Keratinocyte (primary cell): ENCODE data around the gene HRAS. TPM values are rescaled to one million over a fixed set of nuclear protein-coding genes. Genes with fewer than 3 reads are reported as not detected.

Source experiments
- DNase-seq: peaks from one replicate; pipeline ENCODE4 v3.0.0-alpha.2; 2011; ENCODE audit warnings: low read depth, missing footprints, low spot score
- FAIRE-seq: peaks from 2 replicates; lab custom pipeline; 2011; peaks lifted over from hg19 to GRCh38; lab: Jason Lieb, UNC
- H2AFZ ChIP-seq: 2 replicates; pipeline ENCODE4 v1.6.0; 2012; ENCODE audit warnings: low read length, control low read depth, inconsistent platforms; ENCODE audit not compliant: control insufficient read depth
- H3K27ac ChIP-seq: 2 replicates; pipeline ENCODE4 v1.5.1; 2011; ENCODE audit warnings: low read length; ENCODE audit not compliant: control insufficient read depth, insufficient read depth
- H3K27me3 ChIP-seq: 3 replicates; pipeline ENCODE4 v1.6.0; 2011; ENCODE audit warnings: low read length; ENCODE audit not compliant: control insufficient read depth, insufficient read depth; ENCODE audit errors: extremely low read depth
- H3K36me3 ChIP-seq, 2 experiments: 2 replicates in 1 of 2; 3 replicates in 1 of 2; pipeline ENCODE4 v1.5.1; 2011; ENCODE audit warnings: low read length in 2 of 2, mild to moderate bottlenecking in 1 of 2; ENCODE audit not compliant: control insufficient read depth in 2 of 2, insufficient read depth in 2 of 2; ENCODE audit errors: extremely low read depth in 1 of 2
- H3K4me1 ChIP-seq: 3 replicates; pipeline ENCODE4 v1.5.1; 2011; ENCODE audit warnings: low read length; ENCODE audit not compliant: control insufficient read depth, insufficient read depth; ENCODE audit errors: extremely low read depth
- H3K4me2 ChIP-seq: 3 replicates; pipeline ENCODE4 v1.6.0; 2011; ENCODE audit warnings: low read depth, low read length; ENCODE audit not compliant: control insufficient read depth, insufficient read depth; ENCODE audit errors: extremely low read depth
- H3K4me3 ChIP-seq, 3 experiments: fragments of 200-600 bp in 1 of 3; sonication (generic) in 1 of 3; 2 replicates in 2 of 3; 3 replicates in 1 of 3; pipeline ENCODE4 v1.5.1; 2011 to 2016; ENCODE audit warnings: low read length in 3 of 3, mild to moderate bottlenecking in 3 of 3, control low read depth in 2 of 3, inconsistent platforms in 1 of 3, low read depth in 1 of 3, mixed read lengths in 1 of 3, mixed run types in 1 of 3, moderate library complexity in 1 of 3; ENCODE audit not compliant: control insufficient read depth in 2 of 3, insufficient read depth in 2 of 3; ENCODE audit errors: extremely low read depth in 1 of 3
- H3K79me2 ChIP-seq: 2 replicates; pipeline ENCODE4 v1.6.0; 2012; ENCODE audit warnings: low read length; ENCODE audit not compliant: control insufficient read depth, insufficient read depth
- H3K9ac ChIP-seq: 3 replicates; pipeline ENCODE4 v1.6.0; 2011; ENCODE audit warnings: low read length; ENCODE audit not compliant: control insufficient read depth, insufficient read depth; ENCODE audit errors: extremely low read depth
- H3K9me1 ChIP-seq: 3 replicates; pipeline ENCODE4 v1.6.0; 2011; ENCODE audit warnings: low read length; ENCODE audit not compliant: control insufficient read depth, insufficient read depth; ENCODE audit errors: extremely low read depth
- H3K9me3 ChIP-seq: 2 replicates; pipeline ENCODE4 v1.5.1; 2012; ENCODE audit warnings: low read depth, low read length; ENCODE audit not compliant: control insufficient read depth
- H4K20me1 ChIP-seq: 3 replicates; pipeline ENCODE4 v1.6.0; 2011; ENCODE audit warnings: low read length; ENCODE audit not compliant: control insufficient read depth, insufficient read depth; ENCODE audit errors: extremely low read depth
- EZH2 ChIP-seq: IDR thresholded peaks from one replicate; pipeline ENCODE4 v1.6.1; 2012; ENCODE audit warnings: inconsistent platforms, mild to moderate bottlenecking, low read length, moderate library complexity
- dilution Hi-C: fragments of 300-500 bp; cut with MboI; formaldehyde crosslinking; loops from one replicate; pipeline ENCODE4 v1.7.0; 2020; ENCODE audit warnings: low sequenced_read_pairs; ENCODE audit not compliant: extremely low pct_ligation_motif_present
- polyA plus RNA-seq, 5 experiments: library from polyadenylated mRNA; depleted of rRNA in 3 of 5; stranded (reverse) in 3 of 5; stranded (forward) in 1 of 5; unstranded in 1 of 5; fragments of >200 nt; gene quantifications; 1 replicate in 1 of 5; 2 replicates in 3 of 5; 3 replicates in 1 of 5; pipeline versions ENCODE4 v1.2.1 to v1.2.3, GENCODE V29; 2011 to 2012; ENCODE audit warnings: missing spikeins in 2 of 5, low read depth in 1 of 5, low replicate concordance in 1 of 5
- TF ChIP-seq, protein P1 (sequence below), 3 experiments: IDR thresholded peaks in 1 of 3; conservative IDR thresholded peaks in 1 of 3; optimal IDR thresholded peaks in 1 of 3; 2 replicates in 2 of 3; 3 replicates in 1 of 3; pipeline versions ENCODE3 to v1.5.1; 2011; ENCODE audit warnings: low read length in 3 of 3, mild to moderate bottlenecking in 3 of 3, moderate library complexity in 2 of 3, control low read depth in 1 of 3, inconsistent platforms in 1 of 3; ENCODE audit not compliant: insufficient read depth in 2 of 3; ENCODE audit errors: extremely low read depth in 1 of 3

Gene HRAS
- polyA plus RNA-seq, 1 donor (not counting 4 experiments of a cell fraction or from before 2014, with no cell fraction given) = 112 TPM

DNA sequence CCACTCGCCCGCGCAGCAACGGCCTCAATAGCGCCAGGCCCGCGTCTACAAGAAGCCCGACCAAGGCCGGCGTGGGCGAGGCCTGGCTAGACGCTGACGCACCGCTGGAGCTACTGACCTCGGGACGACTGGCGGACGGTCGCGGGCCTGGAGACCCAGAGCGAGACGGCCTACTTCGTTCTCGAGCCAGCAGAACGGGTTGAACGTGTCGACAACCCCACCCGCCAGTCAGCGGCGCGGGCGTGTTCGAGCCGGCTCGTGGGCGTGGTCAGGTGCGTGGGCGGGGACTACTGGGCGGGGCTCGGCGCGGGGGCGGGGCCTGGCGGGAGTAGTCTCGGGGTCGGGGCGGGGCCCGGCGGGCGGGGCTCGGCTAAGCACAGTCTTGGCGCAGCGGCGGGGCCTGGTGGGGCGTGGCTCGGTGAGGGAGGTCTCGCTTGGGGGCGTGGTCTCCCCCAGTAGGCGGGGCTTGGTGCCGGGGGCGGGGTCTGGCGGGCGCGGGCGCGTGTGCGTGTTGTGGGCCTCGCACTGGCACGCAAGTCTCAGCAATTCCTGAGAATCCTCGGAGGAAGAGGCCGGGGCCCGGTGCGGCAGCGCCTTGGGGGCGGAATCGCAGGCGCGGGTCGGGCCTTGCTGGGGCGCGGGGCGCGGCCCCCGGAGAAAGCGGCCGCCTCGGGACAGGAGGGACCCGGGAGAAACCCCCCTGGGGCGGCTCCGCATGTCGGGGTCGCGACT, 28.2 kb downstream of the HRAS start, which contains the start of gene RNH1:
Gene RNH1 (minus strand): TSS at position 248 of the 732 bp plus-strand sequence. CDS start 5,080 bp downstream, outside the sequence.
- H3K9ac ChIP-seq = peak within 1 kb of the TSS; percentile 95
- peaks cover 39% of the 10 kb centered on the region for H3K79me2 ChIP-seq
- TF ChIP-seq EZH2 = no peak
- TF ChIP-seq, protein P1, sequence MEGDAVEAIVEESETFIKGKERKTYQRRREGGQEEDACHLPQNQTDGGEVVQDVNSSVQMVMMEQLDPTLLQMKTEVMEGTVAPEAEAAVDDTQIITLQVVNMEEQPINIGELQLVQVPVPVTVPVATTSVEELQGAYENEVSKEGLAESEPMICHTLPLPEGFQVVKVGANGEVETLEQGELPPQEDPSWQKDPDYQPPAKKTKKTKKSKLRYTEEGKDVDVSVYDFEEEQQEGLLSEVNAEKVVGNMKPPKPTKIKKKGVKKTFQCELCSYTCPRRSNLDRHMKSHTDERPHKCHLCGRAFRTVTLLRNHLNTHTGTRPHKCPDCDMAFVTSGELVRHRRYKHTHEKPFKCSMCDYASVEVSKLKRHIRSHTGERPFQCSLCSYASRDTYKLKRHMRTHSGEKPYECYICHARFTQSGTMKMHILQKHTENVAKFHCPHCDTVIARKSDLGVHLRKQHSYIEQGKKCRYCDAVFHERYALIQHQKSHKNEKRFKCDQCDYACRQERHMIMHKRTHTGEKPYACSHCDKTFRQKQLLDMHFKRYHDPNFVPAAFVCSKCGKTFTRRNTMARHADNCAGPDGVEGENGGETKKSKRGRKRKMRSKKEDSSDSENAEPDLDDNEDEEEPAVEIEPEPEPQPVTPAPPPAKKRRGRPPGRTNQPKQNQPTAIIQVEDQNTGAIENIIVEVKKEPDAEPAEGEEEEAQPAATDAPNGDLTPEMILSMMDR (optimal IDR thresholded peaks at IDR 0.05 in 1 of 3, IDR thresholded peaks at IDR 0.05 in 1 of 3, conservative IDR thresholded peaks at IDR 0.05 in 1 of 3; ENCODE audit: extremely low read depth in 1 of 3, insufficient read depth in 2 of 3, low read length in 3 of 3) = no peak
- no peaks in the 10 kb centered on the region for H4K20me1 ChIP-seq
- H3K27me3 ChIP-seq = no peaks in the 10 kb centered on the region
- peaks cover 8 to 15% of the 10 kb centered on the region in 2 experiments for H3K36me3 ChIP-seq
- no peaks in the 10 kb centered on the region for H3K9me3 ChIP-seq
- DNase-seq (peak; percentile 81), FAIRE-seq (no peak)
- peak within 1 kb of the TSS; percentile 93 for H3K4me2 ChIP-seq
- H3K4me1 ChIP-seq = peaks cover 39% of the 10 kb centered on the region
- H3K9me1 ChIP-seq = no peaks in the 10 kb centered on the region
- H3K27ac ChIP-seq = peak within 1 kb of the TSS; percentile 95
- peak within 1 kb of the TSS; percentile 78 to 94 (median 87) for H3K4me3 ChIP-seq
- peak within 1 kb of the TSS; percentile 83 for H2AFZ ChIP-seq
- dilution Hi-C loops = no loop called here

DNA sequence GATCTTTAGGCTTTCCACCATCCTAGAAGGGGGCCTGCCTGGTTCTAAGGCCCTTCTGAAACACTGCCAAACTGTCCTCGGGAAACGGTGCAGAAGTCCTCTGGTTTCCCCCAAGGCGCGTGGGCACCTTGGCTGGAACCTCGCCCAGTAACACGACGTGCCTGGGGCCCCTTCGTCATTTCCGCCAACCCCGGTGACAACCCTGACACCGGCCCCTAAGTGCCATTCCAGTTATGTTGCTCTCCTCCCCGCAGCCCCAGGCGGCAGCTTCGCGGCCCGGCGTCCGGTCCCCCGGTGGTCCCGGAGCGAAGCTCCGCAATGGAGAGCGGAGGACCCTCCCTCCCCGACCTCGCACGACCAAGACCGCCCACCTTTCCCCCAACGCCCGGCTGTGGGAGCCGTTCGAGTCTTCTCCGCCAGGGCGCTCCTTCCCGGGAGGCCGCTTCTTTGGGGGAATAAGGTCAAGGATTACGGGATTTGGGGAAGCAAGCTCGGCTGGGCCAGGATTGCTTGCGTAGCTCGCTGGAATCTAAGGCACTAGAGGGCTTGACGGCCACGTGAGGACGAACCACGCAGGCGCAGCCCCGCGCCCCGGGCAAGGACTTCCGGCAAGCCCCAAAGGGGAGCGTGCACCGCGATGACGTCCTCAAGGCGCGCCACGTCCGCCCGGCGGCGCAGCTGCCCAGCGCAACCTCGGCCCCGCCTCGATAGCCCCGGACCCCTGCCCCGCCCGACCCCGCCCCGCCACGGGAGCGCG, 29.0 kb downstream of the HRAS start:
- dilution Hi-C loops = no loop called here
- Histone ChIP-seq H3K9me1 (no peaks in the 10 kb centered on the region), H3K27me3 (no peaks in the 10 kb centered on the region), H3K27ac (peak overlapping the region; percentile 95), H4K20me1 (no peaks in the 10 kb centered on the region), H3K4me3 (peak overlapping the region; percentile 78 to 94 (median 87)), H3K9ac (peak overlapping the region; percentile 95), H3K79me2 (peaks cover 42% of the 10 kb centered on the region), H2AFZ (peak overlapping the region; percentile 83), H3K9me3 (no peaks in the 10 kb centered on the region), H3K36me3 (peaks cover 13 to 17% of the 10 kb centered on the region in 2 experiments), H3K4me2 (peak overlapping the region; percentile 93), H3K4me1 (peaks cover 39% of the 10 kb centered on the region)
- TF ChIP-seq, protein P1 (optimal IDR thresholded peaks at IDR 0.05 in 1 of 3, IDR thresholded peaks at IDR 0.05 in 1 of 3, conservative IDR thresholded peaks at IDR 0.05 in 1 of 3; ENCODE audit: extremely low read depth in 1 of 3, insufficient read depth in 2 of 3, low read length in 3 of 3) = no peak
- TF ChIP-seq EZH2 = no peak
- DNase-seq = peak; percentile 89
- FAIRE-seq = peak; percentile 71
